HL-60/S4 treated with retinoic acid at 250 ng/mL for 4 days and 3 days (cell line): ENCODE measurements around the gene CEP112.

ENCODE experiments used
- in situ Hi-C: fragments of 300-500 bp; cut with MboI; formaldehyde crosslinking; loops from 2 replicates; pipeline ENCODE4 v1.7.0; 2022; ENCODE audit warnings: low sequenced_read_pairs

The CEP112 gene

DNA sequence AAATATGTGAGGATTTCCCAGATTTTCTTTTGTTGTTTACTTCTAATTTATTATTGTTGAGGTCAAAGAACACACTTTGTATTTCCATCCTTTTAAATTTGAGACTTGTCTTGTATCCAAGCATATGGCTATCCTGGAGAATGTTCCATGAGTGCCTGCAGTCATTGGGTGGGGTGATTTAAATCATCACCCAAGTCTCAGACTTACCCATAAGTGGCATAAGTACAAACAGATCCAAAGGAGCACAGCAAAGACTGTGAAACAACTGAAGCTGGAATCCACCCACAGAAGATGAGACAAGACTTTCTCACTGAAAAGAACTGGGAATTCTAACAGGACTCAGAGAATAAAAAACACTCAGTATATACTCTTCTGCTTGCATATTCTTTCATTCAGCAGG, 239.9 kb downstream of the CEP112 start:
- in situ Hi-C loops, result no loop called here

DNA sequence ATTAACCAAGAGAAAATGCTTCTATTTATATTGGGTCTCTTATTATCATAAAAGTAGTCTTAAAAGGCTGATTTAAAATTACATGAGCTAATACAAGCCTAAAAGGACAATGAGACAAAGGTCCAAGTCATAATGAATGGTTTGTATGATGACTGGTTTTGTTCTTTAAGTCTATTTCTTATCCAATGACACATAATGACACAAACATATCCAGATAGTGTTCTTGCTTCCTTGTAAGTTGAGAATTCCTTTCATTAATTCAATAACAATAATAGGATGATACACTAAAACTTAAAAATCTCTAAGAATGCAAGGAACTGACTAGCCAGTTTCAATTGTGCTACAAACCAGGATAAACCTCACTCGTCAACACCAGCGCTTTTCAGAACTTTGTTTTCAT, 244.1 kb downstream of the CEP112 start:
- in situ Hi-C loops, result no loop called here

DNA sequence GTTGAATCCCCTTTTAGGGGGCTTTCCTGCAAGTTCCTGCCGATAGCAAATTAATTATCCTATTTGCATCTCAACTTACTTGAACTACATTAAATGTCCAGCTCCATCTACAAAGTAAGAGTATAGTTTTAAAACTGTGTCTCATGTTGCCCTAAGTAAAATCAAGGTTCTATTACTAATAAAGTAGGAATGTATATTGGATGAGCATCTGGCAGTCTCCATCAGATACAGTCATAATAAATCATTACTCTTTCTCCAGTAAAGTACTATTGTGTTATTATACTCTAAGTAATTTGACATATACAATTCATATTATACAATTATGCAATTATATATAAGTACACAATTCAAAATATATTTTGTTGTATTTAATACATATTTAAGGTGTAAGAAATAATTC, 249.3 kb downstream of the CEP112 start:
- in situ Hi-C loops, result no loop called here

DNA sequence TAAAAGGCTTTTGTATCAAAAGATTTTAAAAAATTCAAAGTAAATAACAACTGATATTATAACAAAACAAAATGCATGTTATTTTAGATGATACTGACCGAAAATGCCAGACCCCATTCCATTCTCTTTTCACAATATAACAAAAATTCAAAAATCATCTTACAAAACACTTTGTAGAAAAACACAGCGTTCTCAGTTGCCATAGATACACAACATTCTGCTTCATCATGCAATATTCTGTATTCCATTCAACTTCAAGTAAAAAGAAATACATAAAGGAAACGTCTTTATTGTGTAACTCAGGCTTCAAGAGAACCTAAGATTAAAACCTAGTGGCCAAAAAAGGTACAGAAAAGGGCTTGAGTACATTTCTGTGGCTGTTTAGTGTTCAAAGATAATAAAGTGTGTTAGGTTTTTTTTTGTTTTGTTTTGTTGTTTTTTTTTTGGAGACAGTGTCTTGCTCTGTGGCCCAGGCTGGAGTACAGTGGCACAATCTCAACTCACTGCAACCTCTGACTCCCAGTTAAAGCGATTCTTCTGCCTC, 250.5 kb downstream of the CEP112 start:
- in situ Hi-C loops, result no loop called here

DNA sequence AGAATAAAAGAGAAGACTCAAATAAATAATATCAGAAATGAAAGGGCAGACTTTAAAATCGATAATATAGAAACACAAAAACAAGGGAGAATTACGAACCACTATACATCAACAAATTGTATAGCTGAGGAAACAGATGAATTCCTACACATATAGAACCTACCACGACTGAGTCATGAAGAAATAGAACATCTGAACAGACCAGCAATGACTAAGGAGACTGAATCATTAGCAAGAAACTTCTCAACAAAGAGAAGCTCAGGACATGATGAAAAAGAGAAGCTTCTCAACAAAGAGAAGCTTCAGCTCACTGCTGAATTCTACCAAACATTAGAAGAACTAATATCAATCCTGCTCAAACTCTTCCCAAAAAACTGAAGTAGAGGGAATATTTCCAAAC, 255.9 kb downstream of the CEP112 start:
- in situ Hi-C loops, result no loop called here

DNA sequence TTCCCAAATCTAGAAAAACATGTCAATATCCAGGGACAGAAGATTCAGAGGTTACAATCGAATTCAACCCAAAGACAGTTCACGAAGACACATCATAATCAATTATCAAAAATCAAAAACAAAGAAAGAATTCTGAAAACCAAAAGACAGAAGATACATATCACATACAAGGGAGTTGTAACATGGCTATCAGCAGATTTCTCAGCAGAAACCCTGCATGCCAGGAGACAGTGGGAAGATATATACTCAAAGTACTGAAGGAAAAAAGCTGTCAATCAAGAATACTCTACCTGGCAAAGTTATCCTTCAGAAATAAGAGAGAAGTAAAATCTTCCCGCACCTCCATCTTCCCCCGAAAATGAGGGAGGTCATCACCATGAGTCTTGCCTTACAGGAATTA, 258.6 kb downstream of the CEP112 start:
- in situ Hi-C loops, result no loop called here

DNA sequence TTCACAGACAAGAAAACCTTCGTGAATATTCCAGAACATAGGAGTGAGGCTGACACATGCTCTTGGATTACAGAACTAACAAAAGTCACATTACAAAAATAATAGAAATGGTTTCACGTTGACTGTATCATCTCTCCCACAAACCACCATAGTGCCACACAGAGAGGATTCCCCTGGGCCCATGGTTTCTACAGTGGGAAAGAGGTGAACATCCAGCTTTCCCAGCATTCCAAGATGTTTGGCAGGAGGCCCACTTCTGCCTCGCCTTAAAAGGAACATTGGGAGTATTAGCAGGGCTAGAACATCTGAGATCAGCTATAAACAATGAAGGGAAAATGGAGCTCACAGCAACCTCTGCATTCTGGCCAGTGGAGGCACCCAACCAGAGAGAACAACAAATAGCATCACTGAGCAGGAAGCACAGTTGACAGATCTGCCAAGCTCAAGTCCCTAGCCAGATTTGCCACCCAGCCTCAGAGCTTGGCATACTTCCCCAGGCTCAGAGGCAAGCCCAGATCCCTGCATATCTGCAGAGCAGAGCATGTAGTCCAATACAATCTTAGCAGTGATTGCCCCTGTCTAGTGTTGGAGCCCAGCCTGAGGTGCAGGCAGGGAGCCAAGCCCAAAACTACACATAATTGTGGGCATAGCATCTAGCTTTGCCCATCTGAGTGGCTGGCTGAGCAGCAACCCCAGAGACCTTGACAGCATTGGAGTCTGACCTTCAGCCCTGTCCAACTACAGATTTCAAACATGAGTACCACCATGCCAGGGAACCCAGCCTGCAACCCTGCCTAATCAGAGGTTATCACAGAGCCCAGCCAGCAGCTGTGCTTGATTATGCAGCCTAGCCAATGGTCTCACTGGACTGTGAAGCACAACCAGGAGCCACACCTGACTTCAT, 260.4 kb downstream of the CEP112 start:
- in situ Hi-C loops, result no loop called here

DNA sequence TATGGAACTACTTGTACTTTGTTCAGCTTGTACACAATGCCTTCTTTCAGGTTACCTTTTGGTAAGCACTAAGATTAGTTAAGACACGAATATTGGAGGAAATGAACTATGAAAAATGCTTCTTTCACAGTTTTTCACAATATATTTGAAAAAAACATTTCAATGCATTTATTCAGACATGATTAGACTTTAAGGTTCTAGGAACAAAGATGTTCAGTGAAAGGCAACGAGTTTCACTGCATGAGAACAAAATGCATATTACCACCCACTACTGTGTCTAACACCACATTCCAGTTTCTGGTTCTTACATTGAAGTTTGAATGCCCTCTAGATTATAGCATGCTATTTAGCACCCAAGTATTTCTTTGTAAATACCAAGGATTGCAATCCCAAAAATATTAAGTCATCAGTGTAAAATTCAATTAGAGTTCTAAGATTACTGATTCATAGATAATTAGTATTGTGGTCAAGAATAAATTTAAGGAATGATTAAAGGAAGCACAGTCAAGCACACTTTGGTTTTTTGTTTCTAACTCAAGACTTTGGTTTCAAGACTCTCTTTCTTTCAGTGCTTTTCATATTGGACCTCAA, 261.7 kb downstream of the CEP112 start:
- in situ Hi-C loops, result no loop called here

DNA sequence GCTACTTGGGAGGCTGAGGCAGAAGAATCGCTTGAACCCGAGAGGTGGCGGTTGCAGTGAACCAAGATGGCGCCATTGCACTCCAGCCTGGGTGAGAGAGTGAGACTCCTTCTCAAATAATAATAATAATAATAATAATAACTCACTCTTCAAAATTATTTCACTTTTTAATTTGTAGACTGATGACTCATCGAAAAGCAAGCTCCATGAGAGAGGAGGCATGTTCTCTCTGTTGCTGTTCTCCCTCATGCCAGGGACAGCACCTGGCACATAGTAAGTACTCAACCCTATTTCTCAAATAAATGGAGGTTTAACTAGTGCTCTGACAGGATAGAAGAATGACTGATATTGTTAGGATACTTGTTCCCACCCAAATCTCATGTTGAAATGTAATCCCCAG, 265.3 kb downstream of the CEP112 start:
- in situ Hi-C loops, result no loop called here

DNA sequence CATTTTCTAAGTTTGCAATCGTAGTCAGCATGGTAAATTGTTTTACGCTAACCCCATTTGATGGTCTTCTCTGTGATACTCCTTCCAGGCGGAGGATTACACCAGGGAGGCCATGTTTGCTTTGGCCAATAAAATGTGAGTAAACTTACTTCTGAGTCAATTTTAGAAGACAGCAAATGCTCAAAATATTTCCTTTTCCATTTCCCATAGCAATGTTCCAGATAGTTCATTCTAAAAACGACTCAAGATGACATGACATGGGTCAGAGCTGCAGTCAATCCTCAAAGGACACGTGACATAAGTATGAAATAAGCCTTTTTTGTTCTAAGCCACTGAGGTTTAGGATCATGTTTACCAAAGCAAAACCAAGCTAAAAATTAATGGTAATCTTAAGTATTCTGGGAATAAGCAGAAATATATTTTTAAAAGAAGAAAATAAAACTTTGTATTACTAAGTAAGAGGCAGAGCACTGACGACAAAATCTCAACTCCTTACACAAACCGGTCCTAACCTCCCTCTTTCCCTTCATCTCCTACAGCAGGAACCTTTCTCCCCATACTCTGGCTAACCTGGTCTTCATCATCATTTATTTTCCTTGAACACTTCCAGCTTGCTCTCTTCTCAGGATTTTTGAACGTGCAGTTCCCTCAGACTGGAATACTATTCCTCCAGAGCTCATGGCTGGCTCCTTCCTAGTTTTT, 266.2 kb downstream of the CEP112 start:
- in situ Hi-C loops, result no loop called here

DNA sequence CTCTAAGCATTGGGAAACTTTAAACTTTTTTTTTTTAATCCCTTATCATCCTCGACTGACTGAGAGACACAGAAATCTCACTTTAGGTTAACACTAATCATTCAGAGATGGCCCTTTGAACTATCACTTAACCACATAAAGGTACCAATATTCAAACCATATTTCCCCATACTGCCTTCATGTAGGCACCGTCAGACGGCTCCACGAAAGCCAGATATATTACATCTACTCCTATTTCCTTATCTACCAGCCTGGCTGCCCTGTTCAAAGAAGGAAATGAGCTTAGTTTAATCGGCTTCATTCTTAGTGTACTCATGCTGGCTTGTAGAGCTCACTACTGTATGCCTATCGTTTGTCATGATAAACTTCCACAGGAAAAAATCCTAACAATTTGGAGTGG, 270.9 kb downstream of the CEP112 start:
- in situ Hi-C loops, result no loop called here

DNA sequence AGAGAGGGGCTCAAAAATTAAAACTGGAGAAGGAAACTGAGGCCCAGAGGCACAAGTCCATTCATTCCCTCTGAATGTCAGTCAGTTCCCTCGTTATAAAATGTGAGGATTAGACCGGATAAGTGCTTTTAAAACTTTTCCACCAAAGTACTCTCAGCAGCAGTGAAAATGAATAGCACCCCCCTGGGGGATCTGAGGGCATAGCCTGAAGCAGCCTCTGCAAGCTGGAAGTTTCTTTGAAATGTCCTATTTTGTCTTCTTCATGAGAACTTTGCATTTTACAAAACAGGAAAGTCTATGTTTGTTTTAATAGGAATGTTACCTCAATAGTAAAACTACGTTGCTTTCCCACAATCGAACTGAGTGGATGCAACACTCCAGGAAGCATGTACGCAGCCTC, 273.0 kb downstream of the CEP112 start:
- in situ Hi-C loops, result no loop called here

DNA sequence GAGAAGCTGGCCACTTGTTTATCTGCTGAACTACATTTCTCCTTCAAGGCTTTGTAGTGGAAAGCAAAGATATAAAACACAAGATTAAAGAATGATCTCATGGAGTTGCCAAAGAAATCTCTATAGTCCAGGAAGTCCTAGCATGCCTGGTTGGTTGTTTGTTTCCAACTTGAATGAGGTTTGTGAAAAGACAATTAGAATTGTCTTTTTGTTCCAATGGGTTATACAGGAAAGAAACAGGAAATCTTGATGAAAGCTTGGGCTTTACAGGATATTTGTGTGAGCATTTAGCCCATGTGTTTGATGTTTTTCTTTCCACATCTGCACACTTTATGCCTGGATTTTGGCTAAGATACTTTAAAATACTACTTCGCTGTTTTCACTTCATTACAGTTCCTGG, 273.4 kb downstream of the CEP112 start:
- in situ Hi-C loops, result no loop called here

DNA sequence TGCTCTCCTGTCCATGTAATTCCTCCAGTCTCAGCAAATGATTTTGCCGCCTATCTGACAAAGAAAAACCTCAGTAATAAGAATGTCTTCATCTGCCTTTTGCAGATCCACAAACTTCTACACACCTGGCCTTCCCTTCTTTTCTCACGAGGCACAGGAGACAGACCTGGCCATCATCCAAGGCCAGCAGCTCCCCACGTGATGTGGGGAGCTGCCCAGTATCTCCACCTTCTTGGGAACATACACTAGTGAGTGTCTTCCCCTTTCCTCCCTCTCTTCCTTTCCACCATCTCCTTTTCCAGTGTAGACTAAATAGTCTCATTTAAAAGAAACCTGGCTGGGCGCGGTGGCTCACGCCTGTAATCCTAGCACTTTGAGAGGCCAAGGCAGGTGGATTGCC, 274.4 kb downstream of the CEP112 start:
- in situ Hi-C loops, result no loop called here

DNA sequence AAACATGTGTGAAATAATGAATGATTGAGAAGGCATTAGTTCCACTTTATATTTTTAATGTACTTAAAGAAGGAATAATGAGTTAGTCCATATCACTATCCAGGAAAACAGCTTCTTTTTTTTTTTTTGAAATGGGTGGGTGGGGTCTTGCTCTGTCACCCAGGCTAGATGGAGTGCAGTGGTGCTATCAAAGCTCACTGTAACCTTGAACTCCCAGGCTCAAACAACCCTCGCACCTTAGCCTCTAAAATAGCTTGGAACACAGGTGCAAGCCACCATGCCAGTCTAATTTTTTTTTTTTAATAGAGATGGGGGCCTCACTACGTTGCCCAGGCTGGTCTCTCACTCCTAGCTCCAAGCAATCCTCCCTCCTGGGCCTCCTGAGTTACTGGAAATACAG, 275.5 kb downstream of the CEP112 start:
- in situ Hi-C loops, result no loop called here

DNA sequence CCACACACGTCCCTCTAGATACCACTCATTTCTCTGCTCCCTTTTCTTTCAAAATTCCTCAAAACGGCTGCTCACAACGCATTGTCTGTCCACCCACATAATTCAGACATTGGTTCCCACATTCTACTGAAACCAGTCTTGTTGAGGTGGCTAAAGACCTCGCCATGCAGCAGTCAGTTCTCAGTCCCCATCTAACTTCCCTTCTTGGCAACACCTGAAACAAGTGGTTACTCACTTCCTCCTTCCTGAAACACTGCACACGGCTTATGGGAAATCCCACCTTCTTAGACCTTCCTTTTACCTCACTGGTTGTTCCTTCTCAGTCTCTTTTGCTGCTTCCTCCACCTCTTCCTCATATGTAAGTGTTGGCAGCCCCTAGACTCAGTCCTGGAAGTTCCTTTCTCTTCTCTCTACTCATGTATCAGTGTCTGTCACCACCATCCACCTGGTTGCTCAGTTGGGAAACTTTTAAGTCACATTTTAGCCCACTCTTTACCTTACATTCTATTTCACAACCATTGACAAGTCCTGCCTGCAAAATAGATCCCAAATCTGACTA, 277.1 kb downstream of the CEP112 start:
- in situ Hi-C loops, result no loop called here

DNA sequence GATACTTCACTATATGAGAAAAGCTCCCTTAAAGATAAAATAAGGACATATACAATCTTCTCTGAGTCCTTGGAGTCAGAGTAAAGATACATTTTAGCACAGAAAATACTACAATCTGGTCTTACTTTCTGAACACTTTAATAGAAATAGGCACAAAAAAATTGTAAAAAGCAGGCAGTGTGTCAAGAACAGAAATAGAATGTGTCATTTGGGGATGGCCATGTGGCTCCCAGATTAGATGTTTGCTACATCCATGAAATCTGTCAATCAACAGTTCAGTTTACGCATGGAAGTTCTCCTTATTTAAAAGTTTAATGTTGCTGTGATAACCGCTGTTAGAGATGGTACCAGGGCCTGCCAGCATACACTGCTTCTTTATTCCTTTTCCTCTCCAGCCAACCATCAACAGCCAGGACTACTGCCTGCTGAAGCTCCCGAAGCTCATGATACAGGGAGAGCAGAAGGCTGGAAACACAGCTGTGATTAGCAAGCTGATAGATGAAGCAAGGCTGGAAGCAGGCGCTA, 278.5 kb downstream of the CEP112 start:
- in situ Hi-C loops, result no loop called here

DNA sequence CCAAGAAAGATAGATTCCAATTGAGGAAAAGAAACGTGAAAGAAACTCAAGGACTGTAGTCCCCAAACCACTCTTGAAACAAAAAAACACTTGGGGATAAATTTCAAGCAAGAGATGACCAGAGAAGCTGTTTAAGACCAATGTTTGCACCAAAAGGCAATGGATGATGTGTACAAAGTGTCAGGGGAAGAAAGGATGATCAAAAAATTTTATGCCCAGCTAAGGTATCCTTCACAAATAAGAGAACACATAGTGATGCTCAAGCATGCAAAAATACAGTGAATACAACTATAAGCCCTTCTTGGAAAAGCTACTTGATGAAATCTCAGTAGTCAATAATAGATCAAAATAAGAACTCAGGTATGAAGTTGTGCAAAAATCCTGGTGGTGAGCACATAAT, 281.1 kb downstream of the CEP112 start:
- in situ Hi-C loops, result no loop called here

DNA sequence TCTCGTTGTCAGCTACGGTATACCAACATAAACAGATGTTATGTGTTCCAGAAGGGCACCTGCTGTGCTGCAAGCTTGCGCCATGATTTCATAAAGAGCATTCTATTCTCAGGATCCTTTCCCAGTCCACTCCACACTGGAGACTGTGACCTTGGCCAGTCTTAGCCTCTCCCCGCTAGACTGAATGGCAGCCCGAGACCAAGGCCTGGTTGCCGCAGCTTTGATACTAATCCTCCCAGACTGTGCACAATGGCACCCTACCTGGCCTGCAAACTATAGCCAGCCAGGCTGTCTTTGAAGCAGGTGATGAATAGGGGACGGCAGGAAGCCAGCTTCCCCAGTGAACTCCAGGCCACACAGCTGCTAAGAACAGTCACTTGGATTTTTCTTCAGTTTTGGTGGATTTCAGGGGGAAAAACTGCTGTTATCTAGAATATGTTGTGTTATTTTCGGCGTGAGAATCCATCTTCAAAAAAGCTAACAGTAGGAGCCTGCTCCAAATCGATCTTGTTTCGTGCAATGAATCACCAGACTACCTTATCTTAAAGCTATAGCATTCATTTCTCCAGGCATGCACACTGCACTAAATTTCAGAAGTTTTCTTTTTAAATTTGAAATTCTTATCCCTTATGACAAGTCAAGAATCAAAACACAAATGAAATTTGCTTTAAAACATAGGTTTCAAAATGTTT, 289.0 kb downstream of the CEP112 start:
- in situ Hi-C loops, result no loop called here

DNA sequence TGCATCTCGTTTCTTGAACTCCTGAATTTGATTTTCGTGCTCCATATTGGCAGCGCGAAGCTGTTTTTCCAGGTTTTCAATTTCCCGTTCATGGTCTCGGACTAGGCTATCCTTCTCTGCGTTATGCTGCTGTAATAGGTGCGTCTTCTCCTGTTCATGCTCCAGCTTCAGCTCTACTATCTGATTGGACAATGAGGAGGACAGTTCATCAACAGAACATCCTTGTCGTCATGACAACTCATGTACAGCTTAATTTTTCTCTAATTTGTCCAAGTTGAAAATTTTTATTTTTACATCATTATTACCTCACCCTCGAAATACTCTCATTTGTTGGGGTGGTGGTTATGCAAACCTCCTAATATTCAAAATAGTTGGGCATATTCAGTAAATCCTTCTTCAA, 289.8 kb downstream of the CEP112 start:
- in situ Hi-C loops, result no loop called here

DNA sequence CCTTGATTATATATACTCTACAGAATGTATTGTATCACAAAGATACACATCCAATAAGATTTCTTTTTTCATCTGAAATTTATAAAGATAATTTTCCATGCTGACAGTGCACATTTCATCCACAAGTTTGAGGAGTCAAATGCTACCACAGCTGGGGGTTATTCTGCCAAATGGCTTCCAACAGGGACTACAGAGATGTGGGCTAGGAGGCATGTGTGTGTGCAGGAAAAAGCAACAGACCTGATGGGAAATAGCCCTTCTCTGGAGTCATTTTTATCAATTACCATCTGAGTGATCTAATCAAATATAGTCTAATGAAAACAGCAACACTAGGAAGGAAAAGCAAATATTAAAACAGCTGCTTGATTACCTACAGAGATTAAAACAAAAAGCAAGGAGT, 290.5 kb downstream of the CEP112 start:
- in situ Hi-C loops, result no loop called here
